Keratinocyte (primary cell): ENCODE results near the gene TNFAIP8L3. TPM values are rescaled to one million over a fixed set of nuclear protein-coding genes. Genes with fewer than 3 reads are reported as not detected.

Source experiments
- DNase-seq: peaks from one replicate; pipeline ENCODE4 v3.0.0-alpha.2; 2011; ENCODE audit warnings: low read depth, missing footprints, low spot score
- FAIRE-seq: peaks from 2 replicates; lab custom pipeline; 2011; peaks lifted over from hg19 to GRCh38; lab: Jason Lieb, UNC
- H2AFZ ChIP-seq: 2 replicates; pipeline ENCODE4 v1.6.0; 2012; ENCODE audit warnings: low read length, control low read depth, inconsistent platforms; ENCODE audit not compliant: control insufficient read depth
- H3K27ac ChIP-seq: 2 replicates; pipeline ENCODE4 v1.5.1; 2011; ENCODE audit warnings: low read length; ENCODE audit not compliant: control insufficient read depth, insufficient read depth
- H3K27me3 ChIP-seq: 3 replicates; pipeline ENCODE4 v1.6.0; 2011; ENCODE audit warnings: low read length; ENCODE audit not compliant: control insufficient read depth, insufficient read depth; ENCODE audit errors: extremely low read depth
- H3K36me3 ChIP-seq, 2 experiments: 2 replicates in 1 of 2; 3 replicates in 1 of 2; pipeline ENCODE4 v1.5.1; 2011; ENCODE audit warnings: low read length in 2 of 2, mild to moderate bottlenecking in 1 of 2; ENCODE audit not compliant: control insufficient read depth in 2 of 2, insufficient read depth in 2 of 2; ENCODE audit errors: extremely low read depth in 1 of 2
- H3K4me1 ChIP-seq: 3 replicates; pipeline ENCODE4 v1.5.1; 2011; ENCODE audit warnings: low read length; ENCODE audit not compliant: control insufficient read depth, insufficient read depth; ENCODE audit errors: extremely low read depth
- H3K4me2 ChIP-seq: 3 replicates; pipeline ENCODE4 v1.6.0; 2011; ENCODE audit warnings: low read depth, low read length; ENCODE audit not compliant: control insufficient read depth, insufficient read depth; ENCODE audit errors: extremely low read depth
- H3K4me3 ChIP-seq, 3 experiments: fragments of 200-600 bp in 1 of 3; sonication (generic) in 1 of 3; 2 replicates in 2 of 3; 3 replicates in 1 of 3; pipeline ENCODE4 v1.5.1; 2011 to 2016; ENCODE audit warnings: low read length in 3 of 3, mild to moderate bottlenecking in 3 of 3, control low read depth in 2 of 3, inconsistent platforms in 1 of 3, low read depth in 1 of 3, mixed read lengths in 1 of 3, mixed run types in 1 of 3, moderate library complexity in 1 of 3; ENCODE audit not compliant: control insufficient read depth in 2 of 3, insufficient read depth in 2 of 3; ENCODE audit errors: extremely low read depth in 1 of 3
- H3K79me2 ChIP-seq: 2 replicates; pipeline ENCODE4 v1.6.0; 2012; ENCODE audit warnings: low read length; ENCODE audit not compliant: control insufficient read depth, insufficient read depth
- H3K9ac ChIP-seq: 3 replicates; pipeline ENCODE4 v1.6.0; 2011; ENCODE audit warnings: low read length; ENCODE audit not compliant: control insufficient read depth, insufficient read depth; ENCODE audit errors: extremely low read depth
- H3K9me1 ChIP-seq: 3 replicates; pipeline ENCODE4 v1.6.0; 2011; ENCODE audit warnings: low read length; ENCODE audit not compliant: control insufficient read depth, insufficient read depth; ENCODE audit errors: extremely low read depth
- H3K9me3 ChIP-seq: 2 replicates; pipeline ENCODE4 v1.5.1; 2012; ENCODE audit warnings: low read depth, low read length; ENCODE audit not compliant: control insufficient read depth
- H4K20me1 ChIP-seq: 3 replicates; pipeline ENCODE4 v1.6.0; 2011; ENCODE audit warnings: low read length; ENCODE audit not compliant: control insufficient read depth, insufficient read depth; ENCODE audit errors: extremely low read depth
- CTCF ChIP-seq, 3 experiments: IDR thresholded peaks in 1 of 3; conservative IDR thresholded peaks in 1 of 3; optimal IDR thresholded peaks in 1 of 3; 2 replicates in 2 of 3; 3 replicates in 1 of 3; pipeline versions ENCODE3 to v1.5.1; 2011; ENCODE audit warnings: low read length in 3 of 3, mild to moderate bottlenecking in 3 of 3, moderate library complexity in 2 of 3, control low read depth in 1 of 3, inconsistent platforms in 1 of 3; ENCODE audit not compliant: insufficient read depth in 2 of 3; ENCODE audit errors: extremely low read depth in 1 of 3
- EZH2 ChIP-seq: IDR thresholded peaks from one replicate; pipeline ENCODE4 v1.6.1; 2012; ENCODE audit warnings: inconsistent platforms, mild to moderate bottlenecking, low read length, moderate library complexity
- dilution Hi-C: fragments of 300-500 bp; cut with MboI; formaldehyde crosslinking; loops from one replicate; pipeline ENCODE4 v1.7.0; 2020; ENCODE audit warnings: low sequenced_read_pairs; ENCODE audit not compliant: extremely low pct_ligation_motif_present
- polyA plus RNA-seq, 5 experiments: library from polyadenylated mRNA; depleted of rRNA in 3 of 5; stranded (reverse) in 3 of 5; stranded (forward) in 1 of 5; unstranded in 1 of 5; fragments of >200 nt; gene quantifications; 1 replicate in 1 of 5; 2 replicates in 3 of 5; 3 replicates in 1 of 5; pipeline versions ENCODE4 v1.2.1 to v1.2.3, GENCODE V29; 2011 to 2012; ENCODE audit warnings: missing spikeins in 2 of 5, low read depth in 1 of 5, low replicate concordance in 1 of 5

The TNFAIP8L3 gene
- polyA plus RNA-seq, 1 donor (not counting 4 experiments of a cell fraction or from before 2014, with no cell fraction given) = 0.51 TPM

GRCh38 chr15:51051776-51052175 is 42.9 kb downstream of the TNFAIP8L3 start:
- H3K4me3 ChIP-seq = no peak overlapping the region
- no peaks in the 10 kb centered on the region for H3K4me1 ChIP-seq
- H4K20me1 ChIP-seq = no peaks in the 10 kb centered on the region
- no peaks in the 10 kb centered on the region for H3K27me3 ChIP-seq
- no peaks in the 10 kb centered on the region for H3K36me3 ChIP-seq
- no peak overlapping the region for H2AFZ ChIP-seq
- H3K9me1 ChIP-seq = no peaks in the 10 kb centered on the region
- H3K9ac ChIP-seq = no peak overlapping the region
- no peaks in the 10 kb centered on the region for H3K79me2 ChIP-seq
- TF ChIP-seq CTCF (optimal IDR thresholded peaks at IDR 0.05 in 1 of 3, IDR thresholded peaks at IDR 0.05 in 1 of 3, conservative IDR thresholded peaks at IDR 0.05 in 1 of 3; ENCODE audit: extremely low read depth in 1 of 3, insufficient read depth in 2 of 3, low read length in 3 of 3) (no peak), EZH2 (no peak)
- dilution Hi-C loops = no loop called here
- no peak for DNase-seq
- no peaks in the 10 kb centered on the region for H3K9me3 ChIP-seq
- no peak overlapping the region for H3K27ac ChIP-seq
- no peak for FAIRE-seq
- no peak overlapping the region for H3K4me2 ChIP-seq

- Histone ChIP-seq H3K4me3 (no peak overlapping the region), H3K9ac (no peak overlapping the region), H3K36me3 (no peaks in the 10 kb centered on the region), H4K20me1 (no peaks in the 10 kb centered on the region), H2AFZ (no peak overlapping the region), H3K9me1 (no peaks in the 10 kb centered on the region), H3K4me1 (no peaks in the 10 kb centered on the region), H3K4me2 (no peak overlapping the region), H3K79me2 (no peaks in the 10 kb centered on the region), H3K27me3 (no peaks in the 10 kb centered on the region), H3K9me3 (no peaks in the 10 kb centered on the region), H3K27ac (no peak overlapping the region)
- TF ChIP-seq CTCF (optimal IDR thresholded peaks at IDR 0.05 in 1 of 3, IDR thresholded peaks at IDR 0.05 in 1 of 3, conservative IDR thresholded peaks at IDR 0.05 in 1 of 3; ENCODE audit: extremely low read depth in 1 of 3, insufficient read depth in 2 of 3, low read length in 3 of 3) (no peak), EZH2 (no peak)
- FAIRE-seq (no peak), DNase-seq (no peak)
- dilution Hi-C loops = no loop called here
Observed at GRCh38 chr15:51049081-51049480, 45.6 kb downstream of the TNFAIP8L3 start.
